Dendritic cell treated with granulocyte-macrophage colony-stimulating factor and Interleukin-4, amounts not matched to agents 40 ng/mL and 50 ng/mL, for 4 days (primary cell): ENCODE data around the gene S100Z.
A peak's percentile ranks its signal among the peaks of the same experiment; 100 is the strongest.
"Not testable (repeated sequence)": the region's sequence is repeated elsewhere in the genome, so short reads cannot be mapped to it uniquely, and the experiment has no call there.

Experiments used
- H3K27ac Mint-ChIP-seq: one replicate; pipeline ENCODE4 v1.8.0; 2022; ENCODE audit warnings: mild to moderate bottlenecking, mixed read lengths
- H3K27me3 Mint-ChIP-seq: one replicate; pipeline ENCODE4 v1.8.0; 2022; ENCODE audit warnings: mild to moderate bottlenecking, mixed read lengths
- H3K36me3 Mint-ChIP-seq: one replicate; pipeline ENCODE4 v1.8.0; 2022; ENCODE audit warnings: low read depth, mixed read lengths
- H3K4me1 Mint-ChIP-seq: one replicate; pipeline ENCODE4 v1.8.0; 2022; ENCODE audit warnings: low read depth, mixed read lengths
- H3K4me3 Mint-ChIP-seq: one replicate; pipeline ENCODE4 v1.8.0; 2022; ENCODE audit warnings: mild to moderate bottlenecking, moderate library complexity, mixed read lengths
- H3K9me3 Mint-ChIP-seq: one replicate; pipeline ENCODE4 v1.8.0; 2022; ENCODE audit warnings: mixed read lengths
- intact Hi-C: fragments of 100-400 bp; cut with micrococcal nuclease; formaldehyde crosslinking; loops from one replicate; pipeline ENCODE4 v1.15.0; 2022

The S100Z gene

GRCh38 chr5:76927961-76928360 is 78.1 kb downstream of the S100Z start:
- no peaks in the 10 kb centered on the region for H3K27me3 Mint-ChIP-seq
- no peak overlapping the region for H3K4me3 Mint-ChIP-seq
- peaks cover 5% of the 10 kb centered on the region for H3K4me1 Mint-ChIP-seq
- H3K9me3 Mint-ChIP-seq: no peaks in the 10 kb centered on the region
- intact Hi-C loops: no loop called here
- H3K36me3 Mint-ChIP-seq: no peaks in the 10 kb centered on the region
- H3K27ac Mint-ChIP-seq: no peak overlapping the region

GRCh38 chr5:76930083-76930482 is 80.3 kb downstream of the S100Z start:
- Mint-ChIP-seq H3K27me3 (no peaks in the 10 kb centered on the region), H3K36me3 (no peaks in the 10 kb centered on the region), H3K9me3 (no peaks in the 10 kb centered on the region), H3K27ac (no peak overlapping the region), H3K4me1 (peaks cover 5% of the 10 kb centered on the region), H3K4me3 (no peak overlapping the region)
- intact Hi-C loops: no loop called here

- no peaks in the 10 kb centered on the region for H3K4me1 Mint-ChIP-seq
- H3K27ac Mint-ChIP-seq: no peak overlapping the region
- H3K27me3 Mint-ChIP-seq: no peaks in the 10 kb centered on the region
- no peaks in the 10 kb centered on the region for H3K36me3 Mint-ChIP-seq
- no peak overlapping the region for H3K4me3 Mint-ChIP-seq
- intact Hi-C loops: no loop called here
- no peaks in the 10 kb centered on the region for H3K9me3 Mint-ChIP-seq
Observed at GRCh38 chr5:76938177-76938576, 88.4 kb downstream of the S100Z start.

GRCh38 chr5:76941000-76941399 is 91.2 kb downstream of the S100Z start:
- intact Hi-C loops: no loop called here
- Mint-ChIP-seq H3K27ac (no peak overlapping the region), H3K9me3 (no peaks in the 10 kb centered on the region), H3K4me3 (no peak overlapping the region), H3K27me3 (no peaks in the 10 kb centered on the region), H3K4me1 (peaks cover 7% of the 10 kb centered on the region), H3K36me3 (no peaks in the 10 kb centered on the region)

GRCh38 chr5:76941442-76941841 is 91.6 kb downstream of the S100Z start:
- no peaks in the 10 kb centered on the region for H3K9me3 Mint-ChIP-seq
- intact Hi-C loops: no loop called here
- no peaks in the 10 kb centered on the region for H3K36me3 Mint-ChIP-seq
- H3K4me1 Mint-ChIP-seq: peaks cover 11% of the 10 kb centered on the region
- no peaks in the 10 kb centered on the region for H3K27me3 Mint-ChIP-seq
- no peak overlapping the region for H3K4me3 Mint-ChIP-seq
- no peak overlapping the region for H3K27ac Mint-ChIP-seq

GRCh38 chr5:76942581-76942980 is 92.8 kb downstream of the S100Z start:
- Mint-ChIP-seq H3K27me3 (no peaks in the 10 kb centered on the region), H3K27ac (no peak overlapping the region), H3K36me3 (no peaks in the 10 kb centered on the region), H3K9me3 (no peaks in the 10 kb centered on the region), H3K4me3 (no peak overlapping the region), H3K4me1 (peaks cover 23% of the 10 kb centered on the region)
- intact Hi-C loops: no loop called here

- Mint-ChIP-seq H3K9me3 (no peaks in the 10 kb centered on the region), H3K36me3 (no peaks in the 10 kb centered on the region), H3K27me3 (no peaks in the 10 kb centered on the region), H3K27ac (no peak overlapping the region), H3K4me1 (peaks cover 24% of the 10 kb centered on the region), H3K4me3 (no peak overlapping the region)
- intact Hi-C loops: no loop called here
Observed at GRCh38 chr5:76943006-76943405, 93.2 kb downstream of the S100Z start.

GRCh38 chr5:76944638-76945037 is 94.8 kb downstream of the S100Z start:
- H3K27ac Mint-ChIP-seq: no peak overlapping the region
- no peaks in the 10 kb centered on the region for H3K27me3 Mint-ChIP-seq
- H3K36me3 Mint-ChIP-seq: no peaks in the 10 kb centered on the region
- no peak overlapping the region for H3K4me3 Mint-ChIP-seq
- peaks cover 24% of the 10 kb centered on the region for H3K4me1 Mint-ChIP-seq
- H3K9me3 Mint-ChIP-seq: no peaks in the 10 kb centered on the region
- intact Hi-C loops: no loop called here

- intact Hi-C loops, H3K36me3 Mint-ChIP-seq, H3K27me3 Mint-ChIP-seq, H3K4me3 Mint-ChIP-seq, H3K9me3 Mint-ChIP-seq, H3K27ac Mint-ChIP-seq: not testable (repeated sequence)
- H3K4me1 Mint-ChIP-seq: peaks cover 24% of the 10 kb centered on the region
Observed at GRCh38 chr5:76945238-76945637, 95.4 kb downstream of the S100Z start.

GRCh38 chr5:76946090-76946489 is 96.3 kb downstream of the S100Z start:
- Mint-ChIP-seq H3K27me3 (peaks cover under 1% of the 10 kb centered on the region), H3K27ac (no peak overlapping the region), H3K4me3 (no peak overlapping the region), H3K4me1 (peaks cover 24% of the 10 kb centered on the region), H3K36me3 (no peaks in the 10 kb centered on the region), H3K9me3 (no peaks in the 10 kb centered on the region)
- intact Hi-C loops: no loop called here

- H3K4me1 Mint-ChIP-seq: peaks cover 24% of the 10 kb centered on the region
- intact Hi-C loops: no loop called here
Observed at GRCh38 chr5:76947082-76947503, 97.3 kb downstream of the S100Z start.

GRCh38 chr5:76952795-76953536 is 103.2 kb downstream of the S100Z start, which contains the start of gene CRHBP:
TSS of gene CRHBP (plus strand) at chr5:76953045. CDS start at chr5:76953135, 90 bp downstream.
- H3K27me3 Mint-ChIP-seq: peaks cover 49% of the 10 kb centered on the region
- H3K9me3 Mint-ChIP-seq: no peaks in the 10 kb centered on the region
- intact Hi-C loops: no loop called here
- peak within 1 kb of the TSS; percentile 72 for H3K4me3 Mint-ChIP-seq
- H3K36me3 Mint-ChIP-seq: no peaks in the 10 kb centered on the region
- peak within 1 kb of the TSS; percentile 75 for H3K27ac Mint-ChIP-seq
- peaks cover 24% of the 10 kb centered on the region for H3K4me1 Mint-ChIP-seq

More at GRCh38 chr5:76947082-76947503, 97.3 kb downstream of the S100Z start:
- no peaks in the 10 kb centered on the region for H3K36me3 Mint-ChIP-seq
- peaks cover 5% of the 10 kb centered on the region for H3K27me3 Mint-ChIP-seq
- H3K9me3 Mint-ChIP-seq: no peaks in the 10 kb centered on the region
- H3K27ac Mint-ChIP-seq: no peak overlapping the region
- no peak overlapping the region for H3K4me3 Mint-ChIP-seq

- Mint-ChIP-seq H3K27ac (peak overlapping the region; percentile 75), H3K9me3 (no peaks in the 10 kb centered on the region), H3K4me3 (peak overlapping the region; percentile 72), H3K36me3 (no peaks in the 10 kb centered on the region), H3K4me1 (peaks cover 29% of the 10 kb centered on the region), H3K27me3 (peaks cover 49% of the 10 kb centered on the region)
- intact Hi-C loops: no loop called here
Observed at GRCh38 chr5:76953551-76954382, 104.0 kb downstream of the S100Z start.

- Mint-ChIP-seq H3K9me3 (no peaks in the 10 kb centered on the region), H3K27ac (peak overlapping the region; percentile 75), H3K4me3 (peak overlapping the region; percentile 72), H3K4me1 (peaks cover 34% of the 10 kb centered on the region), H3K36me3 (no peaks in the 10 kb centered on the region), H3K27me3 (peaks cover 49% of the 10 kb centered on the region)
- intact Hi-C loops: no loop called here
Observed at GRCh38 chr5:76954383-76954763, 104.6 kb downstream of the S100Z start.
